ENCODE data around the gene DUSP7. TPM values are rescaled to one million over a fixed set of nuclear protein-coding genes. Genes with fewer than 3 reads are reported as not detected.
A peak's percentile ranks its signal among the peaks of the same experiment; 100 is the strongest.

Gene DUSP7
- total and polyA plus RNA-seq, 9 of the 15 experiments (the other 6 are each of a cell fraction or from before 2014, with no cell fraction given): 0.45 to 15.8 (median 8.2) TPM

DNA sequence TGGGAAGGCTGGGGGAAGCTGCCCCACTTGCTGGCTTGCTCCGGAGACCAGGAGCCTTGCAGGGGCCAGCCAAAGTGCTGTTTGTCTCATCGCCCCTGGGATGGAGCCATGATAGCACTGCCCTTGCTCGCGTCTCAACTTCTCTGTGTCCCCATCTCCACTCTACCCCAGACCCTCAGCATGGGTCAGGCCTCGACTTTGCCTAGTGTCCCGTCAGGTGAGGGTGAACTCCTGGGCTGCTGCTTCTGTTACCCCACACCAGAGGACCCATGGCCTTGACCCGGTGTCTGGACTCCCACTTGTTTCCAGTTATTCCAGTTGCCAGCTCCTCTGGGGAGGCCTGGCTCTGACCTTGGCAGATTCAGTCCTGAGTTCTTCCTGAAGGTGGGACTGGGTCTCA, 36.5 kb upstream of the DUSP7 start:
- in situ Hi-C loops (cut with MboI): no loop called here
- Histone ChIP-seq H3K9ac (ENCODE audit: insufficient read depth in 1 of 2, low read depth in 2 of 2, low read length in 2 of 2) (peak overlapping the region in 1 of 2 experiments; percentile 40; a peak in 1 of 4 replicates), H3K9me1 (ENCODE audit: control insufficient read depth, insufficient read depth, low read length) (no peaks in the 10 kb centered on the region), H3K79me2 (ENCODE audit: control insufficient read depth, insufficient read depth, low read length) (no peaks in the 10 kb centered on the region), H3K27me3 (ENCODE audit: control insufficient read depth in 2 of 2, insufficient read depth in 2 of 2, low read length in 2 of 2) (no peaks in the 10 kb centered on the region), H3K36me3 (ENCODE audit: control insufficient read depth, insufficient read depth, low read length) (peaks cover 34% of the 10 kb centered on the region; the same call in 1 of the 3 replicates), H3K4me2 (ENCODE audit: insufficient read depth, low read length) (no peak overlapping the region), H2AFZ (ENCODE audit: low read depth, low read length) (no peak overlapping the region), H3K27ac (ENCODE audit: extremely low read depth, low read depth, low read length) (no peak overlapping the region), H4K20me1 (replicated peaks; ENCODE audit: control insufficient read depth, insufficient read depth, low read length) (no peaks in the 10 kb centered on the region), H3K4me3 (no peak overlapping the region), H3K4me1 (replicated peaks in 1 of 2; ENCODE audit: control insufficient read depth in 2 of 2, insufficient read depth in 2 of 2, low read length in 2 of 2) (peaks cover 16 to 24% of the 10 kb centered on the region in 2 experiments), H3K9me3 (replicated peaks; ENCODE audit: control insufficient read depth, insufficient read depth, low read depth, low read length) (no peaks in the 10 kb centered on the region)
- POLR2A ChIA-PET: no interaction called here
- no TSS peak for BruUV-seq (replicated peaks)
- no peak for ATAC-seq
- no peak for DNase-seq (ENCODE audit: extremely low read depth in 1 of 4, low spot score in 3 of 4)
- intact Hi-C loops (cut with micrococcal nuclease): no loop called here
- CTCF ChIA-PET (ENCODE audit: low intra/inter-chr PET ratio): no interaction called here
- WGBS (ENCODE audit: insufficient coverage, low coverage, missing lambda C conversion rate): 73% methylated on average over 7 of the region's 7 CpGs
- FAIRE-seq: no peak
- TF ChIP-seq ILF3 (IDR thresholded peaks at IDR 0.05; ENCODE audit: borderline replicate concordance) (no peak), ZNF175 (CRISPR knock-in tag; IDR thresholded peaks at IDR 0.05; ENCODE audit: low read depth) (no peak), ZNF239 (CRISPR knock-in tag; IDR thresholded peaks at IDR 0.05) (no peak), ZNF707 (CRISPR knock-in tag; conservative IDR thresholded peaks at IDR 0.05) (no peak), OTX1 (CRISPR knock-in tag; IDR thresholded peaks at IDR 0.05) (no peak), E2F3 (CRISPR knock-in tag; IDR thresholded peaks at IDR 0.05) (no peak), PHF20 (IDR thresholded peaks at IDR 0.05; ENCODE audit: partially characterized antibody) (no peak), ZFP1 (CRISPR knock-in tag; IDR thresholded peaks at IDR 0.05) (no peak), SREBF2 (CRISPR knock-in tag; IDR thresholded peaks at IDR 0.05) (no peak)
- TF ChIP-seq, protein P1, sequence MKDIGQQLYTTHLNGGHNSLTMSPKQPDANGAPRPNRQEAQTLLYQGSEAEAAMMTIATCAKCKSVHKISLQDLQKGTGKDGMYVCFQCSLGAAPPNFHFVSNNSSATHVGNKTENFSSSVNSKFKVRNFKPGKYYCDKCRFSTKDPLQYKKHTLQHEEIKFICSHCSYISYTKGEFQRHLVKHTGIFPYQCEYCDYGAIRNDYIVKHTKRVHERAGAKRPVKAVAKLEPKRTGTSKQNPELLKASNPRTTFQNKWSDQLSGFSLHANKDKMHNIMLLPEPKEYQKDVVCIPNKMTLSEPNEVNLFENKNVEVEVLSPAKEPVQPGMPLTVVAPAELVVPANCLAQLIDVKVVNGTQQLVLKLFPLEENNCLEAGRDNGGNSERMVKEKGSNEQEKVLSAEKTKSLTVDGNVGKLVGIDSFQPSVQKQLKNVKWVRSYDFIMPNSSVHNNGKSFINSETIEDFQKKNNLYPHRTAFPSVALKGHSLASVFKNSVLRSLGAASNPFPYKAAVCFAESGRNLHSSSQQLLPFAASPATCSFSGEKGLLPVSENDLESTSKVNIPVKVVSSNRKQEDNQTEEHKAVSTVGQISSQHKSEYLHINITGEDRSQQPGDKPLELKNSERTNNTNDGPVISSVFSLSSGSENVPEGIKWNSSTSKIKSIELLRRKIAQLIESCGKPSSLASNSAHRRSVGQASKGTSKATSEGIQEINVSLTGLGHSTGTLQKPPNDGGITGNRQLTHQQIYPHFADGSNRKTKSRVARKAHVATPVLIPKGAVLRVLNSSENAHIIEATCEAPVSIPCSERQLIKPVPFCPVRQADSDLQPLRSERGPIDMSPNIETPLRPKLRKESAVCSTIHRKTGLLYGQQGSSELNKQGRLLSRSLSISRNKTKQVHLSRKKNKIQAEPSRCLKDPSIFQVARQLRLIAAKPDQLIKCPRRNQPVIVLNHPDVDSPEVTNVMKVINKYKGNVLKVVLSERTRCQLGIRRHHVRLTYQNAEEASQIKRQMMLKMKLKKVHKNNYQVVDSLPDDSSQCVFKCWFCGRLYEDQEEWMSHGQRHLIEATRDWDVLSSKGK (CRISPR knock-in tag; IDR thresholded peaks at IDR 0.05): no peak
- TF ChIP-seq, protein P2, sequence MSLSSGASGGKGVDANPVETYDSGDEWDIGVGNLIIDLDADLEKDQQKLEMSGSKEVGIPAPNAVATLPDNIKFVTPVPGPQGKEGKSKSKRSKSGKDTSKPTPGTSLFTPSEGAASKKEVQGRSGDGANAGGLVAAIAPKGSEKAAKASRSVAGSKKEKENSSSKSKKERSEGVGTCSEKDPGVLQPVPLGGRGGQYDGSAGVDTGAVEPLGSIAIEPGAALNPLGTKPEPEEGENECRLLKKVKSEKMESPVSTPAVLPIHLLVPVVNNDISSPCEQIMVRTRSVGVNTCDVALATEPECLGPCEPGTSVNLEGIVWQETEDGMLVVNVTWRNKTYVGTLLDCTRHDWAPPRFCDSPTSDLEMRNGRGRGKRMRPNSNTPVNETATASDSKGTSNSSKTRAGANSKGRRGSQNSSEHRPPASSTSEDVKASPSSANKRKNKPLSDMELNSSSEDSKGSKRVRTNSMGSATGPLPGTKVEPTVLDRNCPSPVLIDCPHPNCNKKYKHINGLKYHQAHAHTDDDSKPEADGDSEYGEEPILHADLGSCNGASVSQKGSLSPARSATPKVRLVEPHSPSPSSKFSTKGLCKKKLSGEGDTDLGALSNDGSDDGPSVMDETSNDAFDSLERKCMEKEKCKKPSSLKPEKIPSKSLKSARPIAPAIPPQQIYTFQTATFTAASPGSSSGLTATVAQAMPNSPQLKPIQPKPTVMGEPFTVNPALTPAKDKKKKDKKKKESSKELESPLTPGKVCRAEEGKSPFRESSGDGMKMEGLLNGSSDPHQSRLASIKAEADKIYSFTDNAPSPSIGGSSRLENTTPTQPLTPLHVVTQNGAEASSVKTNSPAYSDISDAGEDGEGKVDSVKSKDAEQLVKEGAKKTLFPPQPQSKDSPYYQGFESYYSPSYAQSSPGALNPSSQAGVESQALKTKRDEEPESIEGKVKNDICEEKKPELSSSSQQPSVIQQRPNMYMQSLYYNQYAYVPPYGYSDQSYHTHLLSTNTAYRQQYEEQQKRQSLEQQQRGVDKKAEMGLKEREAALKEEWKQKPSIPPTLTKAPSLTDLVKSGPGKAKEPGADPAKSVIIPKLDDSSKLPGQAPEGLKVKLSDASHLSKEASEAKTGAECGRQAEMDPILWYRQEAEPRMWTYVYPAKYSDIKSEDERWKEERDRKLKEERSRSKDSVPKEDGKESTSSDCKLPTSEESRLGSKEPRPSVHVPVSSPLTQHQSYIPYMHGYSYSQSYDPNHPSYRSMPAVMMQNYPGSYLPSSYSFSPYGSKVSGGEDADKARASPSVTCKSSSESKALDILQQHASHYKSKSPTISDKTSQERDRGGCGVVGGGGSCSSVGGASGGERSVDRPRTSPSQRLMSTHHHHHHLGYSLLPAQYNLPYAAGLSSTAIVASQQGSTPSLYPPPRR (CRISPR knock-in tag; IDR thresholded peaks at IDR 0.05; ENCODE audit: borderline replicate concordance): no peak
- TF ChIP-seq, protein P3, sequence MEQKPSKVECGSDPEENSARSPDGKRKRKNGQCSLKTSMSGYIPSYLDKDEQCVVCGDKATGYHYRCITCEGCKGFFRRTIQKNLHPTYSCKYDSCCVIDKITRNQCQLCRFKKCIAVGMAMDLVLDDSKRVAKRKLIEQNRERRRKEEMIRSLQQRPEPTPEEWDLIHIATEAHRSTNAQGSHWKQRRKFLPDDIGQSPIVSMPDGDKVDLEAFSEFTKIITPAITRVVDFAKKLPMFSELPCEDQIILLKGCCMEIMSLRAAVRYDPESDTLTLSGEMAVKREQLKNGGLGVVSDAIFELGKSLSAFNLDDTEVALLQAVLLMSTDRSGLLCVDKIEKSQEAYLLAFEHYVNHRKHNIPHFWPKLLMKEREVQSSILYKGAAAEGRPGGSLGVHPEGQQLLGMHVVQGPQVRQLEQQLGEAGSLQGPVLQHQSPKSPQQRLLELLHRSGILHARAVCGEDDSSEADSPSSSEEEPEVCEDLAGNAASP (IDR thresholded peaks at IDR 0.05): no peak
